H1 (cell line): ENCODE results near the gene CCBE1. TPM values are rescaled to one million over a fixed set of nuclear protein-coding genes. Genes with fewer than 3 reads are reported as not detected.

Experiments
- CTCF ChIA-PET: fragments of 300-600 bp; sonication (Branson Sonifier 250); formaldehyde crosslinking; loops from one replicate; lab custom pipeline; 2021; ENCODE audit not compliant: partially characterized antibody; lab: Charles Lee
- POLR2A ChIA-PET: fragments of 300-600 bp; sonication (Branson Sonifier 250); formaldehyde crosslinking; loops from one replicate; lab custom pipeline; 2021; ENCODE audit warnings: inconsistent platforms; ENCODE audit not compliant: partially characterized antibody; lab: Charles Lee
- DNase-seq, 2 experiments: peaks; one replicate each; pipeline versions ENCODE4 v3.0.0 to v3.0.0-alpha.2; 2010 to 2022; ENCODE audit warnings: low spot score in 2 of 2, low read depth in 1 of 2, mixed read lengths in 1 of 2
- FAIRE-seq: peaks from 2 replicates; lab custom pipeline; 2011; peaks lifted over from hg19 to GRCh38; lab: Jason Lieb, UNC
- H2AFZ ChIP-seq: 2 replicates; pipeline ENCODE4 v1.8.1; 2012; ENCODE audit warnings: low read length, inconsistent platforms
- H2AK5ac ChIP-seq: 2 replicates; pipeline ENCODE4 v1.6.1; 2013; ENCODE audit warnings: low read depth, low read length
- H2BK120ac ChIP-seq: replicated peaks from 2 replicates; pipeline ENCODE3; 2013; ENCODE audit warnings: low read depth, low read length, inconsistent platforms
- H2BK12ac ChIP-seq: 2 replicates; pipeline ENCODE4 v1.6.1; 2013; ENCODE audit warnings: low read depth, low read length
- H2BK15ac ChIP-seq: 2 replicates; pipeline ENCODE4 v1.6.1; 2013; ENCODE audit warnings: low read length
- H2BK20ac ChIP-seq: 2 replicates; pipeline ENCODE4 v1.6.1; 2013; ENCODE audit warnings: low read length
- H2BK5ac ChIP-seq: 2 replicates; pipeline ENCODE4 v1.6.1; 2013; ENCODE audit warnings: low read depth, low read length
- H3K14ac ChIP-seq: 2 replicates; pipeline ENCODE4 v1.6.1; 2013; ENCODE audit warnings: inconsistent platforms; ENCODE audit not compliant: insufficient read length
- H3K18ac ChIP-seq: 2 replicates; pipeline ENCODE4 v1.6.1; 2013; ENCODE audit warnings: low read length; ENCODE audit errors: extremely low read depth
- H3K23ac ChIP-seq: 2 replicates; pipeline ENCODE4 v1.6.1; 2013; ENCODE audit warnings: inconsistent platforms; ENCODE audit not compliant: insufficient read length
- H3K23me2 ChIP-seq: 2 replicates; pipeline ENCODE4 v1.6.1; 2013; ENCODE audit warnings: low read depth, low read length
- H3K27ac ChIP-seq: 2 replicates; pipeline ENCODE4 v1.6.1; 2011; ENCODE audit warnings: low read depth, low read length, inconsistent platforms
- H3K27me3 ChIP-seq, 4 experiments: replicated peaks in 1 of 4; 1 replicate in 1 of 4; 2 replicates in 3 of 4; pipeline versions ENCODE4 v1.6.1 to v1.8.1; 2011 to 2013; ENCODE audit warnings: low read length in 3 of 4, mild to moderate bottlenecking in 3 of 4, inconsistent platforms in 2 of 4, mixed read lengths in 2 of 4, moderate library complexity in 1 of 4; ENCODE audit not compliant: control insufficient read depth in 3 of 4, insufficient read depth in 3 of 4; ENCODE audit errors: extremely low read depth in 1 of 4
- H3K36me3 ChIP-seq, 4 experiments: 2 replicates each; pipeline versions ENCODE4 v1.6.1 to v1.8.1; 2011 to 2013; ENCODE audit warnings: mild to moderate bottlenecking in 4 of 4, low read length in 3 of 4, moderate library complexity in 2 of 4, control low read depth in 1 of 4, inconsistent platforms in 1 of 4; ENCODE audit not compliant: insufficient read depth in 4 of 4, control insufficient read depth in 2 of 4
- H3K4ac ChIP-seq: replicated peaks from 2 replicates; pipeline ENCODE3; 2013; ENCODE audit warnings: low read length, low read depth, mixed read lengths, inconsistent platforms; ENCODE audit not compliant: insufficient read length
- H3K4me1 ChIP-seq, 4 experiments: replicated peaks in 1 of 4; 1 replicate in 1 of 4; 2 replicates in 3 of 4; pipeline versions ENCODE4 v1.6.1 to v1.8.1; 2011 to 2013; ENCODE audit warnings: low read length in 3 of 4, inconsistent platforms in 2 of 4, mixed read lengths in 1 of 4; ENCODE audit not compliant: insufficient read depth in 4 of 4, control insufficient read depth in 3 of 4
- H3K4me2 ChIP-seq, 2 experiments: 2 replicates each; pipeline versions ENCODE4 v1.6.1 to v1.8.1; 2011 to 2013; ENCODE audit warnings: low read depth in 2 of 2, low read length in 2 of 2, control low read depth in 1 of 2, inconsistent platforms in 1 of 2, mild to moderate bottlenecking in 1 of 2; ENCODE audit not compliant: insufficient read depth in 1 of 2
- H3K4me3 ChIP-seq, 4 experiments: fragments of 200-600, 300-600 bp in 1 of 4; sonication (generic), shearing (Covaris generic), sonication (Bioruptor Twin) in 1 of 4; 2 replicates each; pipeline versions ENCODE4 v1.5.1 to v1.8.1; 2011 to 2016; ENCODE audit warnings: low read length in 4 of 4, low read depth in 3 of 4, control low read depth in 2 of 4, inconsistent platforms in 2 of 4, mild to moderate bottlenecking in 2 of 4, mixed read lengths in 1 of 4, moderate library complexity in 1 of 4; ENCODE audit not compliant: insufficient read depth in 2 of 4; ENCODE audit errors: extremely low read depth in 1 of 4
- H3K56ac ChIP-seq: replicated peaks from 2 replicates; pipeline ENCODE3; 2013; ENCODE audit warnings: low read depth, mild to moderate bottlenecking, mixed read lengths, low read length, inconsistent platforms; ENCODE audit not compliant: insufficient read length
- H3K79me1 ChIP-seq: 2 replicates; pipeline ENCODE4 v1.6.1; 2013; ENCODE audit warnings: low read depth, low read length, control low read depth
- H3K79me2 ChIP-seq, 2 experiments: 2 replicates each; pipeline versions ENCODE4 v1.6.1 to v1.8.1; 2012 to 2013; ENCODE audit warnings: low read length in 2 of 2, mild to moderate bottlenecking in 2 of 2, inconsistent platforms in 1 of 2; ENCODE audit not compliant: insufficient read depth in 2 of 2, control insufficient read depth in 1 of 2
- H3K9ac ChIP-seq, 4 experiments: replicated peaks in 1 of 4; 1 replicate in 1 of 4; 2 replicates in 3 of 4; pipeline versions ENCODE4 v1.6.1 to v1.8.1; 2011 to 2013; ENCODE audit warnings: low read depth in 3 of 4, low read length in 3 of 4, control low read depth in 2 of 4, mild to moderate bottlenecking in 2 of 4, moderate library complexity in 2 of 4, inconsistent platforms in 1 of 4; ENCODE audit errors: extremely low read depth in 1 of 4
- H3K9me3 ChIP-seq, 2 experiments: 2 replicates each; pipeline versions ENCODE4 v1.6.1 to v1.8.1; 2012 to 2013; ENCODE audit warnings: mild to moderate bottlenecking in 2 of 2, moderate library complexity in 2 of 2, control low read depth in 1 of 2, inconsistent platforms in 1 of 2, low read depth in 1 of 2, low read length in 1 of 2, mixed read lengths in 1 of 2; ENCODE audit not compliant: insufficient read depth in 2 of 2
- H4K20me1 ChIP-seq, 2 experiments: replicated peaks in 1 of 2; 2 replicates each; pipeline versions ENCODE3 to v1.8.1; 2011 to 2013; ENCODE audit warnings: inconsistent platforms in 2 of 2, low read length in 2 of 2, mild to moderate bottlenecking in 1 of 2; ENCODE audit not compliant: insufficient read depth in 2 of 2, control insufficient read depth in 1 of 2
- H4K5ac ChIP-seq: 2 replicates; pipeline ENCODE4 v1.6.1; 2013; ENCODE audit warnings: low read length, low read depth, mixed read lengths, inconsistent platforms; ENCODE audit not compliant: insufficient read length
- H4K8ac ChIP-seq: 2 replicates; pipeline ENCODE4 v1.8.0; 2013; ENCODE audit warnings: mild to moderate bottlenecking, moderate library complexity, low read length, inconsistent platforms; ENCODE audit not compliant: insufficient read depth; ENCODE audit errors: extremely low read depth
- H4K91ac ChIP-seq: replicated peaks from 2 replicates; pipeline ENCODE3; 2013; ENCODE audit warnings: low read length, mixed read lengths, inconsistent platforms; ENCODE audit not compliant: insufficient read length
- BRCA1 ChIP-seq: IDR thresholded peaks from 2 replicates; pipeline ENCODE4 v1.6.1; 2012; ENCODE audit warnings: low read depth, low read length, improper control_type of control experiment
- CBX8 ChIP-seq: fragments of 300-800, 300-1000 bp; sonication (generic); IDR thresholded peaks from 2 replicates; pipeline ENCODE4 v1.7.1; 2016; ENCODE audit warnings: low read depth, low read length, borderline replicate concordance
- KDM4A ChIP-seq: IDR thresholded peaks from one replicate; pipeline ENCODE4 v1.7.1; 2012; ENCODE audit warnings: low read depth, mild to moderate bottlenecking, moderate library complexity, low read length, inconsistent platforms; ENCODE audit not compliant: severe bottlenecking
- NANOG ChIP-seq: IDR thresholded peaks from 2 replicates; pipeline ENCODE4 v1.6.1; 2011; ENCODE audit warnings: low read length, low read depth, mild to moderate bottlenecking, inconsistent platforms; ENCODE audit not compliant: insufficient read depth, poor library complexity, severe bottlenecking
- SIRT6 ChIP-seq: IDR thresholded peaks from one replicate; pipeline ENCODE4 v1.7.1; 2012; ENCODE audit warnings: low read length, inconsistent platforms
- YY1 ChIP-seq: IDR thresholded peaks from 2 replicates; pipeline ENCODE4 v1.6.1; 2011; ENCODE audit warnings: low read depth, mild to moderate bottlenecking, low read length
- WGBS, 2 experiments: shearing (Covaris generic) in 1 of 2; methylation state at CpG; one replicate each; pipeline versions ENCODE4 v1.1.6 to v1.1.7; 2013 to 2015; ENCODE audit warnings: low lambda C conversion rate in 2 of 2, mixed read lengths in 2 of 2, inconsistent platforms in 1 of 2, low coverage in 1 of 2, missing lambda C conversion rate in 1 of 2; ENCODE audit not compliant: insufficient replicate concordance in 2 of 2, insufficient coverage in 1 of 2, insufficient read length in 1 of 2; ENCODE audit errors: extremely low coverage in 1 of 2, missing lambda C conversion rate in 1 of 2; 5-methylcytosine and 5-hydroxymethylcytosine counted together
- polyA plus RNA-seq, 7 experiments: library from polyadenylated mRNA; depleted of rRNA in 3 of 7; stranded (reverse) in 5 of 7; unstranded in 2 of 7; fragments of >200 nt in 5 of 7; fragments of 200-250 nt in 2 of 7; gene quantifications; 1 replicate in 5 of 7; 2 replicates in 1 of 7; 4 replicates in 1 of 7; pipeline versions ENCODE4 v1.2.1 to v1.2.3, GENCODE V29; 2011 to 2013; ENCODE audit warnings: missing spikeins in 2 of 7, mixed read lengths in 2 of 7
- total RNA-seq: library from RNA; stranded (reverse); fragmentation: NEBNext Ultra II Directional; extraction: Animal tissue kit (Norgen Biotek cat#: 25700); gene quantifications from 2 replicates; pipeline ENCODE4 v1.2.1, GENCODE V29; 2021
- TF ChIP-seq, protein P1 (sequence below): IDR thresholded peaks from 2 replicates; pipeline ENCODE4 v1.6.1; 2012; ENCODE audit warnings: inconsistent platforms

CCBE1 gene
- total and polyA plus RNA-seq, 2 of the 8 experiments (the other 6 are each of a cell fraction or from before 2014, with no cell fraction given) = 2.1 to 2.6 TPM

DNA sequence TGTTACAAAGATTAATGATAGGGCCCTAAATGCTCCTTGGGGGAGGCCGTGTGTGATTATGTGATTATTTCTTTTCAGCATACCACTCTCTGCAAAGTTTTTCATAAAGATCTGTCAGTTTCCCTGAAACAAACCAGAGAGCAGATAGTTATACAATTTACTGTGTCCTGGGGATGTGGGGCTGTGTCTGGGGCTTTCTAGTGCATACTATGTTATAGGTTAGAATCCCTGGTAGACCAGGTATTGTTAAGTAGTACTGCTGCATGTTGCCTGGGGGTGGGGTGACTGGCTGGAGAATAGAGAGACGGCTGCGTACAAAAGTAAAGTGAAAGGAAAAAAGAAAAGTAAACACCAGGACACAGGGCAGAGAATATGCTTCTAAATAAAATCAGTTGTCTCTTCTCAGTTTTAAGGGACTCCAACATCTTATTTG lies 3.3 kb upstream of the CCBE1 start:
- FAIRE-seq = no peak
- Histone ChIP-seq H3K9ac (no peak overlapping the region), H4K8ac (no peak overlapping the region), H2BK120ac (peak overlapping the region; percentile 24), H4K20me1 (no peaks in the 10 kb centered on the region), H4K91ac (no peak overlapping the region), H3K4me1 (peaks cover 5 to 30% (median 14%) of the 10 kb centered on the region in 4 experiments), H2AFZ (no peak overlapping the region), H2BK15ac (no peak overlapping the region), H3K4me2 (no peak overlapping the region), H3K23ac (no peak overlapping the region), H3K4ac (no peak overlapping the region), H3K4me3 (no peak overlapping the region), H2BK20ac (0 out of 2 replicates have a peak overlapping the region, but pooled peaks have one; percentile 37), H3K56ac (no peak overlapping the region), H3K14ac (no peak overlapping the region), H3K27me3 (peaks cover 2 to 24% (median 20%) of the 10 kb centered on the region in 4 experiments), H3K27ac (no peak overlapping the region), H4K5ac (no peak overlapping the region), H3K36me3 (no peaks in the 10 kb centered on the region), H2AK5ac (no peak overlapping the region; the same call in 1 of the 2 replicates), H3K9me3 (no peaks in the 10 kb centered on the region), H3K79me1 (no peaks in the 10 kb centered on the region), H2BK5ac (no peak overlapping the region), H3K79me2 (no peaks in the 10 kb centered on the region), H3K23me2 (peaks cover 18% of the 10 kb centered on the region), H3K18ac (no peak overlapping the region), H2BK12ac (peak overlapping the region; percentile 89; the same call in 1 of the 2 replicates)
- ChIA-PET CTCF (interaction anchor here (0.9 to 4.5 kb wide), 8 partner anchors 10 to 242 kb away, joined by 3 to 14 read pairs (median 4); no protein-coding TSS in a partner anchor), POLR2A (interaction anchor here (0.9 to 1.5 kb wide), 2 partner anchors 10 to 16 kb away, joined by 3 to 6 read pairs; no protein-coding TSS in a partner anchor)
- DNase-seq = no peak
- TF ChIP-seq, protein P1, sequence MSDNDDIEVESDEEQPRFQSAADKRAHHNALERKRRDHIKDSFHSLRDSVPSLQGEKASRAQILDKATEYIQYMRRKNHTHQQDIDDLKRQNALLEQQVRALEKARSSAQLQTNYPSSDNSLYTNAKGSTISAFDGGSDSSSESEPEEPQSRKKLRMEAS = no peak
- TF ChIP-seq CBX8 = no peak
- no peak for TF ChIP-seq NANOG
- no peak for TF ChIP-seq SIRT6
- no peak for TF ChIP-seq BRCA1
- no peak for TF ChIP-seq YY1
- no peak for TF ChIP-seq KDM4A
- 79% methylated on average over 3 of the region's 3 CpGs; no CpG with 5 or more reads in 1 of the 2 experiments for whole genome bisulfite sequencing, 2 experiments
